ENCODE data around the gene ERCC1.

The ERCC1 gene

DNA sequence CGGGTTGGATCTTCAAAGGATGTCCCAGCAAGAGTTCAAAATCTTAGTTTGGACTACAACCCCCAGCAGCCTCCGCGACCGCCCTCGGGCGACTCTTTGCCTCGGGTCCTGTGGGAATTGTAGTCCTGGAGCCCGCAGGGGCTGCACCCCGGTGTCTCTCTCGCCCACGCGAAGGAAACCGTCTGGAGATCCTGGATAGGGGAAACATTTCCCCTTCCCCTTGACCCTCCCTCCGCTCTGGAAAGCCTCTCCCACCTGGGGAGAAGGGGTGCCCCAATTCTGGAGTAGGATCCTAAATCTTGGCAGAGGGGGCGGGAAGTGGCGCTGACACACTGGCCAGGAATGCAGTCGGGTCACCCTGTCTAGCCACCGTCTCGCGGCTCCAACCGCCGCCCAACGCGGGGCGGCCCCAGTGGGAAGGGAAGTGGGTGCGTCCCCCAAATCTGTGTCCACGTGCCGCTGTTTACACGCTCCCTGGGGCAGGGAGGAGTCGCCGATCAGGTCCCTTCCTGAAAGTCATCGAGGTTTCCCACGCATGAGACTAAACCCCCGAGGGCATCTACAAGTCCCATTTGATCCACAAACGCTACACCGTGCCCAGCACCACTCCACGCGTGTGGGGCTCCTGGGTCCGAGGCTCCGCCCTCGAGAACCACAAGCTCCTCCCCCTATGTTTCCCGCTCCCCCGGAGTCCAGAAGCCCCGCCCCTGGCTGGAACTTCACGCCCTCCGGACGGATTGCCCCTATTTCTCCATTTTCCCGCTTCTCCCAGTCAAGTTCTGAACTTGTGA, 18.1 kb downstream of the ERCC1 start:
- DNase-seq (ENCODE audit: low read depth): peak; percentile 79

- no peak for DNase-seq (ENCODE audit: low read depth)
These were observed 18.9 kb downstream of the ERCC1 start, which contains the start of gene PPP1R13L for GRCh38 chr19:45404557-45405434. TSS of gene PPP1R13L (minus strand) at chr19:45405069. CDS start at chr19:45398318, 6,751 bp downstream.

GRCh38 chr19:45403781-45404556, 19.7 kb downstream of the ERCC1 start:
- DNase-seq (ENCODE audit: low read depth): no peak

DNA sequence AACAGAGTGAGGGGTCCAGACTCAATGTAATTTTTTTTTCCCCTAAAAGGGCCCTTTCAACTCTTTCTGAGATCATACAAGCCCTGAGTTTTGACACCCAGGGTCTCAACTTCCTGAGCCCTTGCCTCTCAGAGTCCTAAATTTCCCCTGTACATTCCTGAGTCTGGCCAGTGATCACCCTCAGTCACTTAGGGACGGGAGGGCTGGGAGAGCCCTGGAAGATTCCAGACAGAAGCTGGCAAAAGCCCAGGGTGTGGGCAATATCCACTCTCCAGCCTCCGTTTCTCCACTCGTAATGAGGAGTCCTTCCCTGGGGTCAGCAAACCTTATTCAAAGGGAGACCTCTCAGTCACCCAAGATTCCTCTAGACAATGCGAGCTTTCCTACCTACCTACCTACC, 20.4 kb downstream of the ERCC1 start:
- DNase-seq (ENCODE audit: low read depth): no peak

DNA sequence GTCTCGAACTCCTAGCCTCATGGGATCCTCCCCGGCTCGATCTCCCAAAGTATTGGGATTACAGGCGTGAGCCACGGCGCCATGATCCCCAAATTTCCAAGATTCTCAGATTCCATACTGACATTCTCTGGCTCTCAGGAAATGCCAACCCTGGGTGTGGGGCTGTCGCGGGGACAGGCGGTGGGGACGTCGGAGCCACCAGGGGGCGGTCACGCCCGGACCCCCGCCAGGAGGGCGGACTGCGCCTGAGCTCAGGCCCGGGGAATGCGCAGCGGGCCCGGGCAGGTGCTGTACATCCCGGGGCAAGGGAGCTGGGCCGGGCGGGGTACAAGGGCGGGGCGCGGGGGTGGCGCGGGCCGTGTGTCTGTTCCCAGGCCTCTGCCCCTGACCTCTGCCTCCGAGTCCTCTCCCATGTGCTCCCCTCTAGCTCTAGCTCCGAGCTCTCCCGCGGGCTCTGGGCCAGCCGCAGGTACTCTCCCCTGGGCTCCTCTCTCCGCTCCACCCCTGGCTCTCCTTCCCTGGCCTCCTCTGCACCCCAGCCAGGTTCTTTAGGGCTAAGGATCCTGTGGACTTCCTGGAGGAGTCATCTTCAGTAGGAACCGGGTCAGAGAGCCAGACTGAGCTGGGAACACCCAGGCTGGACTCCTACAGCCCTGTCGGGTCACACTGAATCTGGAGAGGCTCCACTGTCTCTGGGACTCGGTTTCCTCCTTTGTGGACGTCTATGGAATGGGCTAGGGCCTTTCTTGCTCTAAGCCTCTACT, 21.2 kb downstream of the ERCC1 start:
- no peak for DNase-seq (ENCODE audit: low read depth)

- no peak for DNase-seq (ENCODE audit: low read depth)
These were observed 21.9 kb downstream of the ERCC1 start for GRCh38 chr19:45401815-45402214.

DNA sequence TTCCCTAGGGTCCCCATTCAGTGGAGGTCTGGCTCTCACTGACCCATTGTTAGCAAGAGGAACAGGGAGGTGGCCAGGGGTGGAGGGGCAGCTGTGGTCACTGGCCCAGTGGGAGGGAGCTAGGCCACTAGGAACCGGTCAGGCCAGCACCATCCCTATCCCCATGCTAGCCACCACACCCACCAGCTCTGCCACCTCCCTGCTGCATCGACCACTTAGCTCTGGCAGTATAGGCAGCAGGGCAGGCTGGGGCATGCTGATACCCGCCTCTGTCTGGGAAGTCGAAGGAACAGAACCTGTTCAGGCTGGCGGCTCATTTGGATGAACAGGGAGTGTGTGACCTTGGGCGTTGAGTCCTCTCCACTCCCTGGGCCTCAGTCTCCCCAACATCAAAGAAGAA, 23.5 kb downstream of the ERCC1 start:
- DNase-seq (ENCODE audit: low read depth): no peak

DNA sequence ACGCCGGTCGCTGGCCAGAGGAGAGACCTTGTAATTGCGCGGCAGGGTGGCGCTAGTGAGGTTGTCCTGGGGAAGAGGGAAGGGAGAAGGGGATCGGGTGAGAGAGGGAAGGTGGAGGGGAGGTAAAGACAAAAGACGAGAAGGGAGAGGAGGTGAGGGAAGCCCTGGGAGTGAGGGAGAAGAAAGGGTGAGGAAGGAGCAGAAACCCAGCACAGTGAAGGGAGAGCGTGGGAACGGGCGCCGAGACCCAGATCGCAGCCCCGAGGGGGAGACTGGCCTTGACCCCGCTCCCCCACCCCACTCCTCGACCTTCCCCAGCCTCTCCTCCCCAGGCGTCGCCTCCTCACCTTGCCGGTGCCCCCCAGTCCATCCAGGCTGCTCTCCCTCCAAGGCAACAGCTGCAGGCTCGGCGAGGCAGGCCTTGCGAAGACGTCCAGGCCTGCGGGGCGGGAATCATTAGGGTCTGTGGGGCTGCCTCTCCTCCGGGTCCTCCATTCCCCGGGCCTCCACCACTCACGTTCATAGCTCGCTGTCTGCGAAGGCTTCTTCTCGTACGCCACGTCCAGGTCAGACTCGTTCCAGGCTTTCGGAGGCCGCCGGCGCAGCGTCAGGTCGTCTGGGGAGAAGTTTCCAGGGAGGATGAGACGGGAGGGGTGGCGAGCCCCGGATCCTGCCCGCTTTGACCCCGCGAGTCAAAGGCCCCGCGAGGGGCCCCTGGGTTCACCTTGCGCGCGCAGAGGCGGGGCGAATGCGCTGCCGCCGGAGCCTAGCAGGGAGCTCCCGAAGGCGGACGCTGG, 27.7 kb downstream of the ERCC1 start:
- DNase-seq (ENCODE audit: low read depth): no peak

- DNase-seq (ENCODE audit: low read depth): no peak
These were observed 31.6 kb downstream of the ERCC1 start for GRCh38 chr19:45391871-45392665.

- no peak for DNase-seq (ENCODE audit: low read depth)
These were observed 32.4 kb downstream of the ERCC1 start for GRCh38 chr19:45391346-45391745.

DNA sequence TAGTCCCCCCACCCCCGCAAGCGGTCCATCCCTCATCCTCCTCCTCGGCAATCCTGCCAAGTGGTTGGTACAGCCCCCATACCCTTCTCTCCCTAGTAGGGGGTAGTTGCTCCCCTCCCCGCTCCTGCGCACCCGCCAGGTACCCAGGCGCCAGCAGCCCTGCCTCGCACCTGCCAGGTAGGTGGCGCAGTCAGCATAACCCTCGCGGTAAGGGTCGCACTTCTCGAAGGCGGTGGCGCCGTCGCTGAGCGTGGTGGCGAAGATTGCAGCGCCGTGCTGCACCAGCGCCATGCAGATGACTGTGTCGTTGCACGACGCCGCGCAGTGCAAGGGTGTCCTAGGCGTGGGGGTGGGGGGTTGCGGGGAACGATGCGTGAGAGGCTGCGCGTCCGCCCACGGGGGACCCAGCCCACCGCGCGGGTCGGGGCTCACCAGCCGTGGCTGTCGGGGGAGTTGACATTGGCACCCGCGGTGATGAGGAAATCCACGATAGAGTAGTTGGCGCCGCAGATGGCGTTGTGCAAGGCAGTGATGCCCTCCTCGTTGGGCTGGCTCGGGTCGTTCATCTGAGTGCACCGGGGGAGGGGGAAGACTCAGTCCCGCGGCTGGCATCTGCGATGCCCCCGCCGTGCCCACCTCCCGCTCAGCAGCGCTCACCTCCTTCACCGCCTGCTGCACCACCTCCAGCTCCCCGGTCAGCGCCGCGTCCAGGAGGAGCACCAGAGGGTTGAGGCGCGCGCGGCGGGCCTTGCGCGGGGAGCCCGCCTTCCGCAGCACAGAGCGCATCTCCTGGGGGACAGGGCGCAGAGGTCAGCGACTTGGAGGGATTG, 38.1 kb downstream of the ERCC1 start:
- DNase-seq (ENCODE audit: low read depth): no peak

GRCh38 chr19:45382426-45382825, 41.3 kb downstream of the ERCC1 start:
- DNase-seq (ENCODE audit: low read depth): no peak

DNA sequence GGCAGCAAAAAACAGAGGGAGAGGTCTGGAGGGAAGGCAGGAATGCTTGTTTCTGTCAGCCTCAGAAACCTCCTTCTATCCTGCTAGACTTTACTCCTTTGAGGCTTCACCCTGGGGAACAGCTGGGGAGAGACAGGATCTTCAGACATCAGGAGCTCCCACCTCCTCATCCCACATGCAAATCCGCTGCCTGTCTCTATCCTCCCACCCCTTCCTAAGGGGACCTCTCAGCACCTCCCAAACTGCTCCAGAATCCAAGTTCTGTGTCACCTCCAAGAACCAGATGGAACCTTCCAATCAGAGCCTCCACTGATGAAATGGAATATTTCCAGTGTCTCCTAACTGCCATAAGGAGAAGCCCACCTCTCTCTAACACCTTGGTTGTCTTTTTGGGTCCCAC, 43.6 kb downstream of the ERCC1 start:
- DNase-seq (ENCODE audit: low read depth): no peak

- DNase-seq (ENCODE audit: low read depth): peak; percentile 74
These were observed 47.5 kb downstream of the ERCC1 start for GRCh38 chr19:45376045-45376724.

DNA sequence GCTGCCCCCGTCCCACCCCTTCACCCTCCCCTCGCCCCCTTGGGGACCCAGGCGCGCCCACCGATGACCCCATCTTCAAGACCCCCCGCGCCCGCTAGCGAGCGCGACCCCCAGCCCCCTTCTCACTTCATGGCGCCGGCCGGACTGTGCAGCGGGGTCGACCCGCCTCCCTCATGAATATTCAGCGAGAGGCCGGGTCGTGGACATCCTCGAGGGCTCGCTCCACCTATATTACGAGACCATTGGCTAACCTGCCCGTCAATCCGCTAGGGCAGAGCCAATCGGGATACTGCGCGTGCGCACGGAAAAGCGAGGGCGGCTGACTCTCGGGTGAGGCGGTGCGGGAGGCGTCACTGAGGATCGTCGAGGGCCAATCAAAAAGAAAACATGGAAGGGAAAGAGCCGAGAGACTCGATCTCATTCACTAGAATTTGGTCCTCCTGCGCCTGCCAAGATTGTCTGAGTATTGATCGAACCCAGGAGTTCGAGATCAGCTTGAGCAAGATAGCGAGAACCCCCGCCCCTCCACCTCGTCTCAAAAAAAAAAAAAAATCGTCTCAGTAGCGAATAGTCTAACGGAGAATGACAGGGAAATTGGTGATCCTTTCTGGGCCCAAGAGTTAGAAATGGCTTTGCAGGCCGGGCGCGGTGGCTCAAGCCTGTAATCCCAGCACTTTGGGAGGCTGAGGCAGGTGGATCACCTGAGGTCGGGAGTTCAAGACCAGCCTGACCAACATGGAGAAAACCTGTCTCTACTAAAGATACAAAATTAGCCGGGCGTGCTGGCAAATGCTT, 53.1 kb downstream of the ERCC1 start, which contains the start of gene ERCC2:
ERCC2 (minus strand) TSS at position 164 of the 795 bp plus-strand sequence; CDS start at position 131, 33 bp downstream.
- DNase-seq (ENCODE audit: low read depth): peak; percentile 97

GRCh38 chr19:45368737-45369340, 54.9 kb downstream of the ERCC1 start:
- DNase-seq (ENCODE audit: low read depth): no peak

GRCh38 chr19:45368127-45368526, 55.6 kb downstream of the ERCC1 start:
- no peak for DNase-seq (ENCODE audit: low read depth)
